ENCODE data around the gene NCCRP1.
"Not testable (repeated sequence)": the region's sequence is repeated elsewhere in the genome, so short reads cannot be mapped to it uniquely, and the experiment has no call there.

Gene NCCRP1

DNA sequence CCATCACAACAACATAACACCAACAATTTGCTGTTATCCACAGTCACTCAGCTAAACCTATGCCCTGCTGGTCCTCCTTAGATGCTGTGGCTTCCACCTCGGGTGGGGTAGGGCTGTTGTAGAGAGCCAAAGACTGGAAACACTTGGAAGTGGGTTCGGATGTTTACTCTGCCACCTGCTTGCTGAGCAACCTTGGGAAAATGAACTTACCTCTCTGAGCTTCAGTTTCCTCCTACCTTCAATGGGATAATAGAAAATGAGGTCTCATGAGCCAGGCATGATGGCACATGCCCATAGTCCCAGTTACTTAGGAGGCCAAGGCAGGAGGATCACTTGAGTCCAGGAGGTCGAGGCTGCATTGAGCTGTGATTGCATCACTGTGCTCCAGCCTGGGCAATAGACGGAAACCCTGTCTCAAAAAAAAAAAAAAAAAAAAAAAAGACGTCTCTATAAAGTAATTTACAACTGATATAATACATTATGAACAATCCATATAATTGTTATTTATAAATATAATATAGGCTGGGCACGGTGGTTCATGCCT, 10.6 kb downstream of the NCCRP1 start:
- no peak for DNase-seq (ENCODE audit: low read depth in 2 of 2)

DNA sequence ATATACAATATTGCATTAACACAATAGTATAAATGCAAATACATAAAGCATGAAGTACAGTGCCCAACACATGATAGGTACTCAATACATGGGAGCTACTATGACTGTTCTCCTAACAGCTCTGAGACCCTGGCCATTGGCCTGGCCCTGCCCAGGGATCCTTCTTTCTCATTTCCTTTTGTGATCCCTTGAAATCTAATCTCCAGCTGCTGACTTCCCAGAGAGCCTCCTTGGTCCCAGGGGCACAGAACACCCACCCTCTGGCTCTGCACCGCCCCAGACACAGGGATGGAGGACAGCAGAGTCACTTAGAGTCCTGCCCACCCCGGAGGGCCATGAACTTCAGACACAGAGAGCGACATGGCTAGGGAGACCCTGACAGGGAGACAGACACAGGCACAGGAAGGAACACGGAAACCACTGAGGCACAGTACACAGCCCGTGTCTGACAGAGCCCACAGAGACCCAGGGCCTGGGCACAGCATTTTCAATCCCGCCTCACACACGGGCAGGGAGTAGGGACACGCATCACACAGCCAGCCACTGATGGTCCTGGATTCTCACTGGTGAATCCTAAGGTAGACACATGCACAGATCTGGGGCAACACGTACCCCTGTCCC, 11.5 kb downstream of the NCCRP1 start:
- DNase-seq (ENCODE audit: low read depth in 2 of 2), result no peak

DNA sequence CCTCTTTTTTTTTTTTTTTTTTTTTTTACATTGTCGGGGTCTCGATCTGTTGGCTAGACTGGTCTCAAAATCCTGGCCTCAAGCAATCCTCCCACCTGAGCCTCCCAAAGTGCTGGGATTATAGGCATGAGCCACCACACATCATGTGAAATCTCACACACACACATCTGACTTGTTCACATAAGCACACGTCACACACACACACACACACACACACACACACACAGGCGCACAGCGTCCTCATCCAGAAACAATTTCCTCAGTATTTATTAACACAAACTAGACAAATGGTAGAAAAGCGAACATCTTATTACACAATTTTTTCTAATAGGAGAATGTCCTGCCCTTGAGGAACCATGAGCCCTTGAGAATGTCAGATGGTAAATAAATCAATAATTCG, 12.4 kb downstream of the NCCRP1 start:
- no peak for DNase-seq (ENCODE audit: low read depth in 2 of 2)

DNA sequence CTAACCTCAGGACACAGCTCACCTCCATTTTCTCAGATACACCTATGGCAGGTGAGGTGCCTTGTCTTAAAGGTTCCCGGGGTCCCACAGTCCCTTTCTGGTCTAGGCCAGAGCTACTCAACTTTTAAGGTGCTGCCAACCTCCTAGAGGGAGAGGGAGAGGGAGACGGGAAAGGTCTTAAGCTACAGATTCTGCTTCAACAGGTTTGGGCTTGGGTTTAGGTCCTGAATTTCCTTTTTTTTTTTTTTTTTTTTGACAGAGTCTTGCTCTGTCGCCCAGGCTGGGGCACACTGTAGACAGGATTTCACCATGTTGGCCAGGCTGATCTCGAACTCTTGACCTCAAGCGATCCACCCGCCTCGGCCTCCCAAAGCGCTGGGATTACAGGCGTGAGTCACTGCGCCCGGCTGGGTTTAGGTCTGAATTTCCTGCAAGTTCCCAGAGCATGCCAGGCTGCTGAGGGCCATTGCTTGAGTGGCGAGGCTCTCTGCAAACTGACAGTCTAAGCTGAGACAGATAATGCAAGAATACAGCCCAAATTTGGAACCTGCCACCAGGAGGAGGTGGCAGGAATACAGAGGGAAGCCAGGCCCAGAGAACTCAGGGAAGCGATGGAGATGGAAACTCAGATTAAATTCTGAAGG, 15.1 kb downstream of the NCCRP1 start:
- DNase-seq (ENCODE audit: low read depth in 2 of 2), result no peak

DNA sequence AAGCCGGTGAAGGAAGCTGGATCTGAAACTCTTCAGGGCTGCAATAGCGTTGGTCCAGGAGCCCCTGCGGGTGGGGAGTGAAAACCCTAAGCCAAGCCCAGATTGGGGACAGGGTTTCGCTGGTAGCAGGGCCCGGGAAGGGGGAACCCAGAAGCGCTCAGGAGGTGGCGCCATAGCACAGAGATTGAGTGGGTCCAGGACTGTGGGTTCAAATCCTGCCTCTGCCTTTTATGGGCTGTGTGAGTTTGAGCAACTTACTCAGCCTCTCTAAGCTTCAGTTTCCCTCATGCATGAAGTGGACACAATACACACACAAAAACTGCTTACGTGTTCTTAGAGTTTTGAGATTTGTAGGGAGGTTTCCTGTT, 15.6 kb downstream of the NCCRP1 start:
- peak; percentile 19 to 20 for DNase-seq (ENCODE audit: low read depth in 2 of 2)

GRCh38 chr19:39215323-39215722, 18.6 kb downstream of the NCCRP1 start:
- DNase-seq (ENCODE audit: low read depth in 2 of 2), result not testable (repeated sequence)

DNA sequence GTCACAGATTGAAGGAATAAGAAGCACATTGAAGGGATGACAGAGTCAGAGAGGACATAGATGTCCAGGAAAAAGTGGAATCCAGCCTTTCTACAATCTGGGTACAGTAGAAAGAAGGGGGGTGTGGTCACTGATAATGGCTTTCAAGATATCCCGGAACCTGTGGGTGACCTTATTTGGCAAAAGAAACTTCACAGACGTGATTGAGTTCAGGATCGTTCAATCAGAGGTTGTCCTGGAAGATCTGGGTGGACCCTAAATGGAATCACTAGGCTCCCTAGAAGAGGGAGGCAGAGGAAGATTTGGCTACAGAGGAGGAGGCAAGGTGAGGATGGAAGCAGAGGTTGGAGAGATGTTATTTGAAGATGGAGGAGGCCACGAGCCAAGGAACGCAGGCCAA, 20.3 kb downstream of the NCCRP1 start:
- no peak for DNase-seq (ENCODE audit: low read depth in 2 of 2)

DNA sequence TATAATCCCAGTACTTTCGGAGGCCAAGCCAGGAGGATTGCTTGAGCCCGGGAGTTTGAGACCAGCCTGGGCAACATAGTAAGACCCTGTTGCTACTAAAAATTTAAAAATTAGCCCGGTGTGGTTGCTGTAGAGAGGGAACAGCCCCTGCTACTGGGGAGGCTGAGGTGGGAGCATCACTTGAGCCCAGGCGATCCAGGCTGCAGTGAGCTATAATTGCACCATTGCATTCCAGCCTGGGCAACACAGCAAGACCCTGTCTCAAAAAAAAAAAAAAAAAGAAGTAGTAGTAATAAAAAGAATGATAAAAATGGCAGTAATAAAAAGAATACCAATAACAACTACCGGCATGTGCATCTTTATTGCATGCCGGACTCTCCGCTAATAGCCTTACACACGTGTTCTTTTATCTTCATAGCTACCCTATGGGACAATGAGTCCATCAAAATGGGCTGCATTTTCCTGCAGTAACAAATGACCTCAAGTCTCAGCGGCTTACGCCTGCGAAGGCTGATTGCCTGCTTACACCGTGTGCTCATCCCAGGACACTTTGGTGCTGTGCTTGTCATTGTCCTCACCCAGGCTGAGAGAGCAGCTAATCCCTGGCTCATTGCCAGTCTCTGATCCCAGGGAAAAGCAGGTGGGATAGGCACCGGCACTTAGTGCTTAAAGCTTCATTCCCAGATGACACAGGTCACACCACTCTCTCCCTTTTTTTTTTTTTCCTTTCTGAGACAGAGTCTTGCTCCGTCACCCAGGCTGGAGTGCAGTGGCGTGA, 21.7 kb downstream of the NCCRP1 start:
- no peak for DNase-seq (ENCODE audit: low read depth in 2 of 2)

- not testable (repeated sequence) for DNase-seq (ENCODE audit: low read depth in 2 of 2)
Observed at GRCh38 chr19:39219108-39219507, 22.3 kb downstream of the NCCRP1 start.

GRCh38 chr19:39223703-39224279, 27.0 kb downstream of the NCCRP1 start:
- DNase-seq (ENCODE audit: low read depth in 2 of 2), result no peak

DNA sequence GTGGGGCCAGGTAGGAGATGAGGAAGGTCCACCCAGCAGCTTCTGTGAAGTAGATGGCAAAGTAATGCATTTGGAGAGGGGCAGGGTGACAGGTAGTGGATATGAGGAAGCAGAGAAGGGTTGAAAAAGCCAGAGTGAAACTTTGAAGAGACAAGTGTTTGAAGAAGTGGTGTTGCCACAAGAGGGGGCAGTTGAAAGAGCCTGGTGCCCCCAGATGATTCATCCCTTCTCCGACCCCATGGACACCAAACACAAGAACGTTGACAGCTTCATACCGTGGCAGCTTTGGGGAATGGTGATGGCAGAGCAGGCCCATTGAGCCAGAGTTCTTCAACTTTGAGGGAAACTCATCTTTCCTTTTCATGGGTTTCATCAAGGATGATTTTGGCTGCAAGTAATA, 28.1 kb downstream of the NCCRP1 start:
- no peak for DNase-seq (ENCODE audit: low read depth in 2 of 2)

- DNase-seq (ENCODE audit: low read depth in 2 of 2), result no peak
Observed at GRCh38 chr19:39230096-39230764, 33.5 kb downstream of the NCCRP1 start.

GRCh38 chr19:39232708-39233107, 35.9 kb downstream of the NCCRP1 start:
- DNase-seq (ENCODE audit: low read depth in 2 of 2), result no peak

DNA sequence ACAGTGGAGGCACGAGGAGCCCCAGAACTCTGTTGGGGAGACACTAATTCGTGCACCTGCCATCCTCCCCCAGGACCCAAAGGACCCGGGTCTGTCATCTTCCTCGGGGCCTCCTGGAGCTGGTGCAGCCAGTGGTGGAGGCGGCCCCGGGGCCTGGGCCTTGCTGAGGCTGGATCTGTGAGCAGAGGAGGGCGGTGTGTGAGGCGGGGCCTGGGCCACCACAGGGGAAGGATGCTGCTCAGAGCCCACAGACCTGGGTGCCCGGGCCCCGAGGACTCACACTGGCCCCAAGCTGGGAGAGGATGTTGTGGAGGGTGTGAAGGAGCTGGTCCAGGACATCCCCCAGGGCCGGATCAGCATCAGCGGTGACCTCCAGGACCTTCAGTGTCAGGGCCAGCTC, 39.8 kb downstream of the NCCRP1 start:
- DNase-seq (ENCODE audit: low read depth in 2 of 2), result peak in 1 of 2 donors; percentile 35

DNA sequence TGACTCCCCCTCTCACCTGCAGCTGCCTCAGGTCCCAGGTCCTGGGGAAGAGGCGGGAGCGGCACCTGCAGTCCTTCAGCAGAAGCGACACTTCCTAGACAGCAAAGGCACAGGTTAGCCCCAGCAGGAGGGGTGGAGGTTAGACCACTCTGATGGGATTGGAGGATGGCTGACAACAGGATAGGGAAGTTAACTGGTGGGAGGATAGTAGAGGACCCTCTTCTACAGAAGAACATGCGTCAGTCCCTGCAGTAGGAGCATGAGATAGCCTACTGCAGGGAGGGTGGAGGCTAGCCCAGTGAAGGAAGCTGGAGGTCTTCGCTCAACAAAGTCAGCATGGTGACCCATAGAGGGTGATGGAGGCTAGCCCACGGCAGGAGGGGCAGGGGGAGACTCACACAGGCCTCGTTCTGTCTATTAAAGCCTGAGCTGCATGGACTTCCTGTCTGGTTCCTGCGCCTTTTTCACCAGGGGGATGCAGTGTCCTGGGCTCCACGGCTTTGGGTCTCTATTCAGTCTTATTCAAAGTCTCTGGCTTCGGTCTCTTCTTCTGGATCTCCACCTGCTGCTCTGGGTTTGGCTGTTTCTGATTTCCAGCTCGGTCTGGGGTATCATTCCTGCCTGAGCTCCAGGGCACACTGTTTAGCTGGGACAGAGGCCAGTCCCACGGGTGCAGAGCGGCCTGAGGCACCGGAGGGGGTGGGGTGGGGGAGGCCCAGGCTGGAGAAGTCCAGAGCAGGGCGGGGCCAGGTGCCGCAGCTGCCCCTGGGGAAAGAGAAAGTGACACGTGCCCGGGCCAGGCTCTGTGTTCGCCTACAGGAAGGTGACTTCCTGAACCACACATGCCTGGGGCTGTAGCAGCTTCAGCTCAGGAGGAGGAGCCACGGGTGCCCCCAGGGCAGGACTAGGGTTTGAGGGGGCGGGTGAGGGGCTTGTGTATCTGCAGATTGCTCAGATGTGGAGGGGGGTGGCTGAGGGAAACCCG, 40.7 kb downstream of the NCCRP1 start:
- DNase-seq (ENCODE audit: low read depth in 2 of 2), result peak; percentile 9 to 44

DNA sequence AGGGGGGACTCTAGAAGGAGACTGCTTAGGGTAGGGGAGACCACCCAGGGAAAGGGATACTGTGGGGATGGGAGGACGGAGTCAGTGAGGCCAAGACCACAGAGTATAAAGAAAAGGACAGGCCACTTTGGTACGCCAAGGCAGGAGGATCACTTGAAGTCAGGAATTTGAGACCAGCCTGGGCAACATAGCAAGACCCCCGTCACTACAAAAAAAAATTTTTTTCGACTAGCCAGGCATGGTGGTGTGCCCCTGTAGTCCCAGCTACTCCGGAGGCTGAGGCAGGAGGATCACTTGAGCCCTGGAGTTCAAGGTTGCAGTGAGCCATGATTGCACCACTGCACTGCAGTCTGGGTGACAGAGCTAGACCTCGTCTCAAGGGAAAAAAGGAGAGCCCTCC, 41.4 kb downstream of the NCCRP1 start:
- DNase-seq (ENCODE audit: low read depth in 2 of 2), result no peak

- no peak for DNase-seq (ENCODE audit: low read depth in 2 of 2)
Observed at GRCh38 chr19:39238944-39239343, 42.2 kb downstream of the NCCRP1 start.

GRCh38 chr19:39240421-39240820, 43.7 kb downstream of the NCCRP1 start:
- no peak for DNase-seq (ENCODE audit: low read depth in 2 of 2)

GRCh38 chr19:39243741-39244140, 47.0 kb downstream of the NCCRP1 start:
- not testable (repeated sequence) for DNase-seq (ENCODE audit: low read depth in 2 of 2)

- not testable (repeated sequence) for DNase-seq (ENCODE audit: low read depth in 2 of 2)
Observed at GRCh38 chr19:39244410-39245100, 47.8 kb downstream of the NCCRP1 start, which contains the start of gene IFNL3. TSS of gene IFNL3 (minus strand) at chr19:39245006. CDS start at chr19:39244967, 39 bp downstream.
